ENCODE data around the gene CD47. TPM values are rescaled to one million over a fixed set of nuclear protein-coding genes. Genes with fewer than 3 reads are reported as not detected.

The CD47 gene
- total RNA-seq, 1 experiment from 2014 or later = 34.7 TPM

DNA sequence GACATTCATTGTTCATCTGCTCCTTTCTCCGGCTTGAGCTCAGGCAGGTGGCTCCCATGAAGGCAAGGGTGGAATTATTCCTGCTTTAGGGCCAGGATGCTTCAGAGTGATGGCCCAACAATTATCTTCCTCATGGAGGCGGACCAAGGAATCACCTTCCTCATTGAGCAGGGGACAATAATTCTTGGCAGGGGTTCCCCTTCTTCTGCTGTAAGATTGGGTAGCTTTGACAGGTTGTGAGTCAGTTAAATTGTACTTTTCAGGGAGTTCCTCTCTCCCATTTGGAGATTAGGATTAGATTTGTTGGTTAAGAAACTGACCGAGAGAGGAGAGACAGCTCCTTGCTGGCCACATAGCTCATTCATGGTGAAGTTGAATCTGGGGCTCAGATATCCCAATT lies 31.4 kb upstream of the CD47 start:
- H3K9me3 ChIP-seq (ENCODE audit: low read depth, low read length, poor library complexity, severe bottlenecking) = no peaks in the 10 kb centered on the region
- no peak for DNase-seq (ENCODE audit: low spot score)
- ChIA-PET CTCF (no interaction called here), POLR2A (ENCODE audit: low non-redundant PET) (no interaction called here)
- H3K4me3 ChIP-seq (ENCODE audit: low read depth, low read length, poor library complexity, severe bottlenecking) = no peak overlapping the region
- H3K27me3 ChIP-seq (replicated peaks; ENCODE audit: insufficient read depth, low read depth, low read length, poor library complexity) = no peaks in the 10 kb centered on the region
- no TSS peak for BruUV-seq (replicated peaks)
- no peak overlapping the region for H3K27ac ChIP-seq (ENCODE audit: low read depth, low read length, poor library complexity, severe bottlenecking)
- intact Hi-C loops (cut with micrococcal nuclease; ENCODE audit: unreplicated experiment) = no loop called here
- peaks cover 7% of the 10 kb centered on the region for H3K4me1 ChIP-seq (ENCODE audit: insufficient read depth, low read length, poor library complexity, severe bottlenecking)
- H3K36me3 ChIP-seq (ENCODE audit: insufficient read depth, low read length, poor library complexity, severe bottlenecking) = no peaks in the 10 kb centered on the region
- no peak for TF ChIP-seq EZH2 (IDR thresholded peaks at IDR 0.05; ENCODE audit: borderline replicate concordance, low read depth, low read length, poor library complexity, severe bottlenecking)
- TF ChIP-seq, protein P1, sequence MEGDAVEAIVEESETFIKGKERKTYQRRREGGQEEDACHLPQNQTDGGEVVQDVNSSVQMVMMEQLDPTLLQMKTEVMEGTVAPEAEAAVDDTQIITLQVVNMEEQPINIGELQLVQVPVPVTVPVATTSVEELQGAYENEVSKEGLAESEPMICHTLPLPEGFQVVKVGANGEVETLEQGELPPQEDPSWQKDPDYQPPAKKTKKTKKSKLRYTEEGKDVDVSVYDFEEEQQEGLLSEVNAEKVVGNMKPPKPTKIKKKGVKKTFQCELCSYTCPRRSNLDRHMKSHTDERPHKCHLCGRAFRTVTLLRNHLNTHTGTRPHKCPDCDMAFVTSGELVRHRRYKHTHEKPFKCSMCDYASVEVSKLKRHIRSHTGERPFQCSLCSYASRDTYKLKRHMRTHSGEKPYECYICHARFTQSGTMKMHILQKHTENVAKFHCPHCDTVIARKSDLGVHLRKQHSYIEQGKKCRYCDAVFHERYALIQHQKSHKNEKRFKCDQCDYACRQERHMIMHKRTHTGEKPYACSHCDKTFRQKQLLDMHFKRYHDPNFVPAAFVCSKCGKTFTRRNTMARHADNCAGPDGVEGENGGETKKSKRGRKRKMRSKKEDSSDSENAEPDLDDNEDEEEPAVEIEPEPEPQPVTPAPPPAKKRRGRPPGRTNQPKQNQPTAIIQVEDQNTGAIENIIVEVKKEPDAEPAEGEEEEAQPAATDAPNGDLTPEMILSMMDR (conservative IDR thresholded peaks at IDR 0.05; ENCODE audit: low read depth, low read length) = no peak

DNA sequence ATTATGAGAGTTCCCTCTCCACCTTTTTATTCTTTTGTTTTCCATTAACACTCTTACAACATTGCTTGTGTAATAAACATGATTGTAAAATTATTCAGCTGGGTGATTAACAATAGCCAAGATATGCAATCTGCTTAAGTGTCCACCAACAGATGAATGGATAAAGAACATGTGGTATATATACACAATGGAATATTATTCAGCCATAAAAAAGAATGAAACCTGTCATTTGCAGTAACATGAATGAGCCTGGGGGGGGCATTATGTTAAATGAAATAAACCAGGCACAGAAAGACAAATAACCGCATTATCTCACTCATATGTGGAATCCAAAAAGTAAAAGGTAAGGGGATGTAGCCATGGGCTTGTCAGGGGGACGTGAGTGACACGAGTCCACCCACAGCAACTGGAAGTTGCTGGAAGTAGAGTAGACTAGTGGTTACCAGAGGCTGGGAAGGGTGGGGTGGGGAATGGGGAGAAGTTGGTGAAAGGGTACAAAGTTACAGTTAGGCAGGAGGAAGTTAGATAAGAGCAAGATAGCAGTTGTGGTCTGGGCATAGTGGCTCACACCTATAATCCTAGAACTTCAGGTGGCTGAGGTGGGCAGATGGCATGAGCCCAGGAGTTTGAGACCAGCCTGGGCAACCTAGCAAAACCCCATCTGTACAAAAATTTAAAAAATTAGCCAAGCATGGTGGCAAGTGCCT lies 28.7 kb upstream of the CD47 start:
- BruUV-seq (replicated peaks) = no TSS peak
- Histone ChIP-seq H3K27me3 (replicated peaks; ENCODE audit: insufficient read depth, low read depth, low read length, poor library complexity) (no peaks in the 10 kb centered on the region), H3K27ac (ENCODE audit: low read depth, low read length, poor library complexity, severe bottlenecking) (no peak overlapping the region), H3K4me1 (ENCODE audit: insufficient read depth, low read length, poor library complexity, severe bottlenecking) (peaks cover 5% of the 10 kb centered on the region), H3K9me3 (ENCODE audit: low read depth, low read length, poor library complexity, severe bottlenecking) (no peaks in the 10 kb centered on the region), H3K4me3 (ENCODE audit: low read depth, low read length, poor library complexity, severe bottlenecking) (no peak overlapping the region), H3K36me3 (ENCODE audit: insufficient read depth, low read length, poor library complexity, severe bottlenecking) (no peaks in the 10 kb centered on the region)
- CTCF ChIA-PET = no interaction called here
- POLR2A ChIA-PET (ENCODE audit: low non-redundant PET) = no interaction called here
- intact Hi-C loops (cut with micrococcal nuclease; ENCODE audit: unreplicated experiment) = no loop called here
- DNase-seq (ENCODE audit: low spot score) = no peak
- TF ChIP-seq EZH2 (IDR thresholded peaks at IDR 0.05; ENCODE audit: borderline replicate concordance, low read depth, low read length, poor library complexity, severe bottlenecking) = no peak
- TF ChIP-seq, protein P1 (conservative IDR thresholded peaks at IDR 0.05; ENCODE audit: low read depth, low read length) = no peak

DNA sequence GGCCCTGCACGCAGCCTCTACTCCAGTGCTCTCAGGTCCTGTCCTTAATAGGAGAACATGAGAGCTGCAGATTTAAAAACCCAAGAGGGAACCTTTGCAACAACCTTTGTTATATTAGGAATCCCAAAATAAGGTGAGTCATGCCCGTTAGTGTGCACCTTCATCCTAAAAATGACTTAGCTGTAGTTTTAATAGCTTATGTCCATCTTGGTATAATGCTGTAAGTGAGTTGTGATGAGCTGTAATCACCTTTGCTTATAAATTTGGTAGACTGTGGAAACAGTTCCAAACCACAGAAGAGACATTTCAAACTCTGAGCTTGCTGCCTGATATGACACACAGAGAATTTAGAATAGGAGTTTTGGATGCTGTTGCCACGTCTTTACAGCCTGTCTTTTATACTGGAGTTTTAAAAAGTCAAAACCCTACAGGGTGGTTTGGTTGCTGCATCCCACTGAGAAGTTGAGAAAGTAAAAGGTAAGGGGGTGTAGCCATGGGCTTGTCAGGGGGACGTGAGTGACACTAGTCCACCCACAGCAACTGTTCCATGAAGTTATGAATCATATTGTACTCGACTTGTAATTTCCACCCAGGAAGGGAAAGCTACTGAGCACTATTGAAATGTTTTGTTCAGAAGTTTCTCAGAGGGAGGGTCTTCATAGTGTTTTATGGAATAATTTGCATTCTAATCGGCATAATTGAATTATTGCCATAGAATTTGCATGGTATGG lies 27.4 kb upstream of the CD47 start:
- TF ChIP-seq, protein P1 (conservative IDR thresholded peaks at IDR 0.05; ENCODE audit: low read depth, low read length) = no peak
- TF ChIP-seq EZH2 (IDR thresholded peaks at IDR 0.05; ENCODE audit: borderline replicate concordance, low read depth, low read length, poor library complexity, severe bottlenecking) = no peak
- ChIA-PET CTCF (no interaction called here), POLR2A (ENCODE audit: low non-redundant PET) (no interaction called here)
- no peak overlapping the region for H3K4me3 ChIP-seq (ENCODE audit: low read depth, low read length, poor library complexity, severe bottlenecking)
- H3K27ac ChIP-seq (ENCODE audit: low read depth, low read length, poor library complexity, severe bottlenecking) = no peak overlapping the region
- intact Hi-C loops (cut with micrococcal nuclease; ENCODE audit: unreplicated experiment) = no loop called here
- BruUV-seq (replicated peaks) = no TSS peak
- H3K27me3 ChIP-seq (replicated peaks; ENCODE audit: insufficient read depth, low read depth, low read length, poor library complexity) = no peaks in the 10 kb centered on the region
- no peaks in the 10 kb centered on the region for H3K9me3 ChIP-seq (ENCODE audit: low read depth, low read length, poor library complexity, severe bottlenecking)
- no peaks in the 10 kb centered on the region for H3K36me3 ChIP-seq (ENCODE audit: insufficient read depth, low read length, poor library complexity, severe bottlenecking)
- no peaks in the 10 kb centered on the region for H3K4me1 ChIP-seq (ENCODE audit: insufficient read depth, low read length, poor library complexity, severe bottlenecking)
- no peak for DNase-seq (ENCODE audit: low spot score)

Measured in A673 (cell line).